ENCODE data around the gene TMEM132E. TPM values are rescaled to one million over a fixed set of nuclear protein-coding genes. Genes with fewer than 3 reads are reported as not detected.
"Not testable (repeated sequence)": the region's sequence is repeated elsewhere in the genome, so short reads cannot be mapped to it uniquely, and the experiment has no call there.

TMEM132E gene
- total and polyA plus RNA-seq, 9 donors, result 0.08 to 0.40 (median 0.20) TPM; not detected in 2

DNA sequence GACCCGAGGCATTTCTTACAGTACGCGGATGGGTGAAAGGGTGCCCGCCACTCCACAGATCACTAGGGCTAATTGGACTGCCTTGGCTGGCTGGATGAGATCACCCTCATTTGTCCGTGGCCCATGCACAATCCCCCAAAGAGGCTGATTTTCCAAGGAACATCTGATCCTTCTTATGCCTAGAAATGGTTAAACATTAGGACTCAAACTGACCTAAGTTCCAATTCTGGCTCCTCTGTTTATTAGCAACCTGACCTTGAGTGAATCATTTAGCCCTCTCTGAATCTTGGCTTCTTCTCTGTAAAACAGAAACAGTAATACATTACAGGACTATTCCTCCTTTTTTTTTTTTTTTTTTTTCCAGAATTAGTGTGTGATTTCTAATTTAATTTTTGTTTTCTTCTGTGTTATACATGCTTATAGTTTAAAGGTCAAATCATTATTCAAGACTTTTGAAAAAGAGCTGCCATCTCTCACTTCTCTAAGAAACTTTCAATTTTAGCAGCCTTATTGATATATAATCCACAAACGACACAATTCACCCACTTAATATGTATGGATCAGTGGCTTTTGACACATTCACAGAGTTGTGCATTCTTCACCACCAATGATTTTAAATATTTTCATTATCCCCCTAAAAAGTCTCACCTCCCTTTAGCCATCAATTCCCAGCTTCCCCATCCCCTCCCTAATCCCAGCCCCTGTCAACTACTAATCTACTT lies 45.4 kb upstream of the TMEM132E start:
- Histone ChIP-seq H3K36me3 (no peaks in the 10 kb centered on the region), H3K4me3 (no peak overlapping the region), H3K4me1 (ENCODE audit: insufficient read depth) (peaks cover 21% of the 10 kb centered on the region), H3K27me3 (no peaks in the 10 kb centered on the region), H3K27ac (no peak overlapping the region), H3K9me3 (no peaks in the 10 kb centered on the region)
- 18 to 34% (median 24%) methylated on average over 6 of the region's 6 CpGs for WGBS, 3 donors
- no peak for TF ChIP-seq CTCF (IDR thresholded peaks at IDR 0.05)
- TF ChIP-seq POLR2A (IDR thresholded peaks at IDR 0.05), result no peak
- TF ChIP-seq EP300 (IDR thresholded peaks at IDR 0.05), result no peak
- intact Hi-C loops (cut with DNase I), result no loop called here
- DNase-seq, result peak in 1 of 5 donors; percentile 24

- Histone ChIP-seq H3K27ac (no peak overlapping the region), H3K9me3 (no peaks in the 10 kb centered on the region), H3K27me3 (no peaks in the 10 kb centered on the region), H3K36me3 (no peaks in the 10 kb centered on the region), H3K4me3 (no peak overlapping the region), H3K4me1 (ENCODE audit: insufficient read depth) (peaks cover 12% of the 10 kb centered on the region)
- 62 to 67% (median 65%) methylated on average over 3 of the region's 3 CpGs for WGBS, 3 donors
- TF ChIP-seq CTCF (IDR thresholded peaks at IDR 0.05) (no peak), EP300 (IDR thresholded peaks at IDR 0.05) (no peak), POLR2A (IDR thresholded peaks at IDR 0.05) (no peak)
- DNase-seq, result no peak
- intact Hi-C loops (cut with DNase I), result no loop called here
These were observed 41.9 kb upstream of the TMEM132E start for GRCh38 chr17:34537445-34537844.

DNA sequence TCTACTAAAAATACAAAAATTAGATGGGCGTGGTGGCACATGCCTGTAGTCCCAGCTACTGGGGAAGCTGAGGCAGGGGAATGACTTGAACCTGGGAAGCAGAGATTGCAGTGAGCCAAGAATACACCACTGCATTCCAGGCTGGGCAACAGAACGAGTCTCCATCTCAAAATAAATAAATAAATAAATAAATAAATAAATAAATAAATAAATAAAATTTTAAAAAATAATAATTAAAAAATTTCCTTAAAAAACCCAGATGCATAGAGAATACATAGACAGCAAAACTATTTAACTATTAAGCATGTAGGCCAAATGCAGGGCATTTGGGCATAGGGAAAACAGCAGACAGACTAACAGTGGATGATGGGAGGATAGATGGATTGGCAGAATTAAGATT lies 40.8 kb upstream of the TMEM132E start:
- H3K27me3 ChIP-seq; H3K4me1 ChIP-seq (ENCODE audit: insufficient read depth); H3K27ac ChIP-seq; H3K36me3 ChIP-seq; intact Hi-C loops (cut with DNase I); H3K4me3 ChIP-seq; H3K9me3 ChIP-seq; DNase-seq: not testable (repeated sequence)
- 77 to 91% (median 90%) methylated on average over 2 of the region's 2 CpGs for WGBS, 3 donors

GRCh38 chr17:34539881-34540280 lies 39.5 kb upstream of the TMEM132E start:
- Histone ChIP-seq H3K36me3 (no peaks in the 10 kb centered on the region), H3K4me1 (ENCODE audit: insufficient read depth) (no peaks in the 10 kb centered on the region), H3K27ac (no peak overlapping the region), H3K4me3 (no peak overlapping the region), H3K27me3 (no peaks in the 10 kb centered on the region), H3K9me3 (no peaks in the 10 kb centered on the region)
- DNase-seq, result no peak
- intact Hi-C loops (cut with DNase I), result loop anchor here in 1 of 4 donors (5.0 kb wide), 1 partner anchor 577 kb away; the partner anchor contains the start of gene RAD51D
- WGBS, 3 donors, result 92 to 97% (median 93%) methylated on average over 3 of the region's 3 CpGs
- no peak for TF ChIP-seq CTCF (IDR thresholded peaks at IDR 0.05)
- no peak for TF ChIP-seq POLR2A (IDR thresholded peaks at IDR 0.05)

DNA sequence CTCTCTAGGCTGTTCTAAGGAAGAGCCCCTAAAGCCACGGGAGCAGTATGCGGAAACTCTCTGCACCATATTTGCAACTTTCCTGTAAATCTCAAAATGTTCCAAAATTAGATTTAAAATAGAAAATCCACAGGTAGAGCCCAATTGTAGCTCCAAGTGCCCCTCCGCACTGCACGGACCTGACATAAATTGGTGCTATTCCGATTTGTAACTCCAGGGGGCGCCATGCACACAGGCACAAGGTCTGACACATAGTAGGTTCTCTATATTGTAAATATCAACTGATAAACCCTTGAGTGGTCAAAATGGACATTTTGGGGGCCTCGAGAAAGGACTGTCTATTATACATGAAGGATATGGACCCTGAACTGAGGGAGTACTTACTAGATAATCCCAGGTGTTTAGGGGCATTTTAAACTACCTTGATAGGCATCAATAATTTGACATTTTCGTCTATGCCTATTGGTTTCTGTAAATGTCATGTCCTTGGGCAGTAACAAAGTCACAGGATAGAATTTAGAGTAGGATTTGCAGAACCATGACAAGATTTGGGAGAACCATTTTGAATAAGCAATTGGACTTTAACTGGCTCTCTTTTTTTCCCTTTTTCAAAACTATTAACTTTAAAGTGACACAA lies 36.6 kb upstream of the TMEM132E start:
- H3K4me3 ChIP-seq, result no peak overlapping the region
- peak in 1 of 5 donors; percentile 24 for DNase-seq
- peak in 2 of 3 donors; percentile 27 to 32 for TF ChIP-seq CTCF (IDR thresholded peaks at IDR 0.05)
- no peak for TF ChIP-seq EP300 (IDR thresholded peaks at IDR 0.05)
- no peak overlapping the region for H3K27ac ChIP-seq
- no peaks in the 10 kb centered on the region for H3K36me3 ChIP-seq
- H3K4me1 ChIP-seq (ENCODE audit: insufficient read depth), result no peaks in the 10 kb centered on the region
- H3K27me3 ChIP-seq, result no peaks in the 10 kb centered on the region
- WGBS, 3 donors, result 7 to 11% (median 8%) methylated on average over 8 of the region's 8 CpGs
- H3K9me3 ChIP-seq, result no peaks in the 10 kb centered on the region
- intact Hi-C loops (cut with DNase I), result loop anchor here in 1 of 4 donors (5.0 kb wide), 1 partner anchor 574 kb away; the partner anchor contains the start of gene RAD51D
